GM13977 (cell line): ENCODE data around the gene TANGO6.

ENCODE experiments used
- DNase-seq: peaks from one replicate; pipeline ENCODE4 v3.0.0; 2012; ENCODE audit warnings: low spot score
- in situ Hi-C: fragments of 300-500 bp; cut with MboI; formaldehyde crosslinking; loops from one replicate; pipeline ENCODE4 v1.12.0; 2022; ENCODE audit warnings: low sequenced_read_pairs, low pct_unique_long_range_greater_than_20kb, mixed read lengths, inconsistent platforms; ENCODE audit not compliant: unreplicated experiment
- TF ChIP-seq, protein P1 (sequence below): IDR thresholded peaks from 2 replicates; pipeline ENCODE4 v1.5.1; 2012; ENCODE audit warnings: mild to moderate bottlenecking, control low read depth; ENCODE audit not compliant: insufficient read depth; ENCODE audit errors: extremely low read depth, missing control alignments

Gene TANGO6

DNA sequence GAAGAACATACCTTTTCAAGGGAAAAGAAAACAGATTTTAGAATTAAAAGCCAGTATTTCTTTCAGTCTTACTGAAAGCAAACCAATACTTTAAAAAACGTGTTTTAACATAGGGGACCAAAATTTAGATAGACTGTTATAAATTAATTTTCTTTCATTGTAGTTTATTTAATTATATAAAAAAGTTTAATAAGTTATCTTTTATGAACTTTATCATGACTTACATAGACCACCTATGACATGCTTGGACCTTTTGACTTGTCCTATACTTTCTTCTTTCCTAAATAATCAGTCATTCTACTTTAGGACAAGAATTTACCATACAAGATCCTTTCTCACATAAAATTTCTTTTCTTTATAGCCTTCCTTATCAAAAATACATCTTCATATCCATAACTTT, 160.2 kb downstream of the TANGO6 start:
- no peak for DNase-seq
- TF ChIP-seq, protein P1, sequence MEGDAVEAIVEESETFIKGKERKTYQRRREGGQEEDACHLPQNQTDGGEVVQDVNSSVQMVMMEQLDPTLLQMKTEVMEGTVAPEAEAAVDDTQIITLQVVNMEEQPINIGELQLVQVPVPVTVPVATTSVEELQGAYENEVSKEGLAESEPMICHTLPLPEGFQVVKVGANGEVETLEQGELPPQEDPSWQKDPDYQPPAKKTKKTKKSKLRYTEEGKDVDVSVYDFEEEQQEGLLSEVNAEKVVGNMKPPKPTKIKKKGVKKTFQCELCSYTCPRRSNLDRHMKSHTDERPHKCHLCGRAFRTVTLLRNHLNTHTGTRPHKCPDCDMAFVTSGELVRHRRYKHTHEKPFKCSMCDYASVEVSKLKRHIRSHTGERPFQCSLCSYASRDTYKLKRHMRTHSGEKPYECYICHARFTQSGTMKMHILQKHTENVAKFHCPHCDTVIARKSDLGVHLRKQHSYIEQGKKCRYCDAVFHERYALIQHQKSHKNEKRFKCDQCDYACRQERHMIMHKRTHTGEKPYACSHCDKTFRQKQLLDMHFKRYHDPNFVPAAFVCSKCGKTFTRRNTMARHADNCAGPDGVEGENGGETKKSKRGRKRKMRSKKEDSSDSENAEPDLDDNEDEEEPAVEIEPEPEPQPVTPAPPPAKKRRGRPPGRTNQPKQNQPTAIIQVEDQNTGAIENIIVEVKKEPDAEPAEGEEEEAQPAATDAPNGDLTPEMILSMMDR, result no peak

DNA sequence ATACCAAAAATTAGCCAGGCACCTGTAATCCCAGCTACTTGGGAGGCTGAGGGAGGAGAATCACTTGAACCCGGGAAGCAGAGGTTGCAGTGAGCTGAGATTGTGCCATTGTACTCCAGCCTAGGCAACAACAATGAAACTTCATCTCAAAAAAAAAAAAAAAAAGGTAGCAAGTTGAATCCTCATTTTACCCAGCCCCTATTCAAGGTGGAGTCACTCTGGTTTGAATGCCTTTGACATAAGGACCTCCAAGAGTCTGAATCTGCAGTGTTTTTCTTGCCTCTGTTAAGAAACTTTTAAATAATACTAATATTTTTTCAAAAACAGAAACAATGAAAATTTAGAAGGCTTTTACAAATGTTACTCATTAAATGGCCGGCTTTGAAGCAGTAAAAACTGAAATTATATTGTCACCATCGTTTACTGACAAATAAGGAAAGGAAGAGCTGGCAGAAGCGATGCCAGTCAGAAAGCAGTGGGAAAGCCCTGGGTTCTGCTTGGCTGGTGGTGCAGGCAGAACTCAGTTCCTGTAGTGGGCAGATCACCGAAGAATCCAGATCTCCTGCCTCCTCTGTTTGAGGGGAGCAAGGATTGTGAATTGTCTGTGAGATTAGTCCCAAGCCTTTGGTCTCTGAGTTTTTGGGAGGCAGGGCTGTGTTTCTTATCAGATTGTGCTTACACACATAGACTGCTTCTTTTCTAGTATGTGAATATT, 162.5 kb downstream of the TANGO6 start:
- no peak for DNase-seq
- TF ChIP-seq, protein P1, result no peak
- in situ Hi-C loops, result no loop called here

More for the DNA sequence above, 160.2 kb downstream of the TANGO6 start:
- in situ Hi-C loops, result no loop called here

DNA sequence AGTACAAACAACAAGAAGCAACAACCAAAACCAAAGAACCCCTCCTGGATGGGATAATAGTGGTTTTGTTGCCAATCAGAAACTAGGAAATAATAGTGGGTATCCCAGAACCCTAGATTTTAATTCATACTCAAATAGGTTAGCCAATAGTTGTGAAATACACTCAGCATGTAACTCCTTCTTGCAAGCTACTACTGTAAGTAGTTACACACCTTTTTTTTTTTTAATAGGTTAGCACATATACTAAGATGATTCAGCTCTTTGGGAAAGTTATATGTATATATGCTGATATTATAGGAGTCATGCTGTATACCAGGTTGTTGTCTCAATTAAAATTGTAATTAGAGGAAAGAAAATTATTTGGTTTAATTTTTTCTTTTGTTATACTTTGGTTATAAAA, 169.6 kb downstream of the TANGO6 start:
- TF ChIP-seq, protein P1, result no peak
- in situ Hi-C loops, result no loop called here
- DNase-seq, result no peak

DNA sequence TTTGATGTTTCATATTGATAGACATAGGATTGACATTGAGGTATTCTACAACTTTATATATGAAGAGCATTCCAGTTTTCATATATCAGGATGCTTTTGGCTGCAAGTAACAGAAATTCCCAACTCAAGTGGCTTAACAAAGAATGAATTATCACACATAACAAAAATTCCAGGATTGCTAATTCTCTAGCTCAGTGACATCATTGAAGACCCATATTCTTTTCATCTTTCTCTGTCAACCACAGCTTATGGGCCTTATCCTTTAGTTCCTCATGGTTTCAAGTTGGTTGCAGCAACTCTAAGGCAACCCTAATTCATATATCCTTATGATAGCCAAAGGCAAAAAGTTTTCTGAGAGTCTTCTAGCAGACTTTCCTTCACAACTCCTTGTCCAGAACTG, 170.7 kb downstream of the TANGO6 start:
- in situ Hi-C loops, result no loop called here
- TF ChIP-seq, protein P1, result no peak
- no peak for DNase-seq

DNA sequence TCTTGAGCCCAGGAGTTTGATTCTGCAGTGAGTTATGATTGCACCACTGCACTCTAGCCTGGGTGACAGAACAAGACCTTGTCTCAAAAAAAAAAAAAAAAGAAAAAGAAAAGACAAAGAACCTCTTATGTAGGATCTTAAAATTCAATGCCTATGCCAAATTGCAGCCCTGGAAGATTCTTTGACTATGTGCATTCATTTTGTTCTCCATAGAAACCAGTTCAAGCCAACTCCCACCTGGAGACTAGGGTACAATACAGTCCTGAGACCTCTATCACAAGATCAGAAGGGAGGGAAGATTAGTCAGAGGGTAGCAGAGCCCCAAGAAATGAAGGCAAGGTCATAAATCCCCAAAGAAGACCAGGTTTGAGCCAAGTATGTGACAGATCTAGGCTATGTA, 171.5 kb downstream of the TANGO6 start:
- in situ Hi-C loops, result no loop called here
- DNase-seq, result no peak
- TF ChIP-seq, protein P1, result no peak

DNA sequence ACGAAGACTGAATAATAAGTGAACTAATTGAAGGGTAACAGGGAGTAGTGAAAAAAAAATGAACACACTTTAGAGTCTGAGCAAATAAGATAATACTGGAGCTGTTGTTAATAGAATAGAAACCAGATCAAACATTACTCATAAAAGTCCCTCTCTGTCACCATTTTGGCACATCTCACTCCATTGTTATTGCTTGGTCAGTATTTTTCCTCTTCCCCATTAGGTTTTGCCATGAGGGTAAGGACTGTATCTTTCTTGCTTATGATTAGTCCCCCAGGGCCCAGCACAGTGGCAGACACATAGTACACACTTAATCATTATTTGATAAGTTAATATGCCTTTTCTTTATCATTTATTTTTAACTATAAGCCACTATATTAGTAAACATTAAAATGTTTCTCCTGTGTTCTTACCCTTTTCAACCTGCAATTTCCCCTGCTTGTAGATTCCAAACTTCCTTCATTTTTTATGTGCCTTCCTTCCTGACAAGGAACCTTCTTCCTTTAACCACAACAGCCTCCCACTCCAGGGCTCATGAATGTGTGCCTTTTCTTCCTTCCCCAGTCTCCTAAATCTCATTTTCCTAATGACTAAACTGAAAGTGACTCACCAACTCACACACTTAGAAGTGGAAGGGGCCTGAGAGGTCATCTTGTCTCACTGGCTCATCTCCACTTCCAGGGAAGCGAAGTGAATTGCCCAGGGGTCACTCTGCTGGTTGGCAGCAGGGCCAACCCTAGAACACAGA, 173.9 kb downstream of the TANGO6 start:
- TF ChIP-seq, protein P1, result no peak
- in situ Hi-C loops, result no loop called here
- no peak for DNase-seq
